Stimulated activated CD8-positive, alpha-beta memory T cell treated with anti-CD3 and anti-CD28 coated beads, Interleukin-12 subunit alpha, Interleukin-12 subunit beta, amount 100 ng/mL, for 4 hours (primary cell): ENCODE measurements around the gene WIPF1.

ENCODE experiments used
- DNase-seq: peaks from one replicate; pipeline ENCODE4 v3.0.0-alpha.2; 2020; ENCODE audit warnings: low read depth

WIPF1 gene

GRCh38 chr2:174618179-174618578, 20.6 kb upstream of the WIPF1 start:
- no peak for DNase-seq

GRCh38 chr2:174617718-174618117, 20.1 kb upstream of the WIPF1 start:
- DNase-seq, result no peak

GRCh38 chr2:174617120-174617519, 19.5 kb upstream of the WIPF1 start:
- DNase-seq, result no peak

- no peak for DNase-seq
Measured at GRCh38 chr2:174615871-174616436, 18.4 kb upstream of the WIPF1 start.

GRCh38 chr2:174614261-174614660, 16.7 kb upstream of the WIPF1 start:
- no peak for DNase-seq

- DNase-seq, result no peak
Measured at GRCh38 chr2:174613531-174613930, 15.9 kb upstream of the WIPF1 start.

- DNase-seq, result no peak
Measured at GRCh38 chr2:174612970-174613369, 15.4 kb upstream of the WIPF1 start.

- DNase-seq, result no peak
Measured at GRCh38 chr2:174611854-174612253, 14.2 kb upstream of the WIPF1 start.

- DNase-seq, result no peak
Measured at GRCh38 chr2:174611006-174611405, 13.4 kb upstream of the WIPF1 start.

GRCh38 chr2:174610243-174610995, 12.8 kb upstream of the WIPF1 start:
- no peak for DNase-seq

- no peak for DNase-seq
Measured at GRCh38 chr2:174609261-174609660, 11.7 kb upstream of the WIPF1 start.

- no peak for DNase-seq
Measured at GRCh38 chr2:174608866-174609214, 11.2 kb upstream of the WIPF1 start.

GRCh38 chr2:174607989-174608865, 10.6 kb upstream of the WIPF1 start:
- no peak for DNase-seq

GRCh38 chr2:174607584-174607983, 10.0 kb upstream of the WIPF1 start:
- DNase-seq, result no peak

GRCh38 chr2:174606336-174606735, 8.7 kb upstream of the WIPF1 start:
- DNase-seq, result no peak

- DNase-seq, result no peak
Measured at GRCh38 chr2:174605687-174606086, 8.1 kb upstream of the WIPF1 start.

GRCh38 chr2:174603280-174603679, 5.7 kb upstream of the WIPF1 start:
- DNase-seq, result peak; percentile 16

GRCh38 chr2:174602745-174603144, 5.1 kb upstream of the WIPF1 start:
- no peak for DNase-seq

- DNase-seq, result no peak
Measured at GRCh38 chr2:174600349-174600748, 2.7 kb upstream of the WIPF1 start.

GRCh38 chr2:174599310-174599921, 1.8 kb upstream of the WIPF1 start:
- no peak for DNase-seq

- no peak for DNase-seq
Measured at GRCh38 chr2:174597009-174597344, 627 bp downstream of the WIPF1 start.

- no peak for DNase-seq
Measured at GRCh38 chr2:174595891-174596397, 1.7 kb downstream of the WIPF1 start.
